Right lobe of liver (tissue), 6 donors: Measurements from ENCODE around the gene KLRG1. TPM values are rescaled to one million over a fixed set of nuclear protein-coding genes. Genes with fewer than 3 reads are reported as not detected.
A peak's percentile ranks its signal among the peaks of the same experiment; 100 is the strongest.

Experiments used
- ATAC-seq, 4 donors: fragments of 200-7000 bp; cut with Tn5 transposase; one replicate each; pipeline ENCODE4 v1.9.1; 2020; ENCODE audit warnings: mild to moderate bottlenecking in 4 of 4, moderate library complexity in 4 of 4
- DNase-seq, 3 donors: peaks; one replicate each; pipeline ENCODE4 v3.0.0-alpha.2; 2020
- H3K27ac ChIP-seq, 3 donors: fragments of 200-600 bp; one replicate each; pipeline ENCODE4 v1.8.0; 2022
- H3K27me3 ChIP-seq, 2 donors: fragments of 200-600 bp; one replicate each; pipeline ENCODE4 v1.8.0; 2022
- H3K36me3 ChIP-seq, 4 donors: fragments of 200-600 bp; sonication (generic) in 1 of 4; one replicate each; pipeline versions ENCODE4 v1.5.1 to v1.8.0; 2017 to 2022; ENCODE audit warnings: control low read depth in 1 of 4
- H3K4me1 ChIP-seq, 4 donors: fragments of 200-600 bp; sonication (generic) in 1 of 4; one replicate each; pipeline versions ENCODE4 v1.5.1 to v1.8.0; 2017 to 2022; ENCODE audit warnings: control low read depth in 1 of 4
- H3K4me3 ChIP-seq, 3 donors: fragments of 200-600 bp; one replicate each; pipeline ENCODE4 v1.8.0; 2022
- H3K9me3 ChIP-seq, 4 donors: fragments of 200-600 bp; sonication (generic) in 1 of 4; one replicate each; pipeline versions ENCODE4 v1.5.1 to v1.8.0; 2017 to 2022; ENCODE audit warnings: control low read depth in 1 of 4
- POLR2A ChIP-seq: fragments of 450-650 bp; IDR thresholded peaks from one replicate; pipeline ENCODE4 v1.6.1; 2017; ENCODE audit warnings: antibody characterized with exemption, mild to moderate bottlenecking
- WGBS: methylation state at CpG from one replicate; pipeline ENCODE4 v1.1.6; 2018; ENCODE audit warnings: low coverage, low lambda C conversion rate; ENCODE audit not compliant: insufficient coverage; ENCODE audit errors: missing lambda C conversion rate; 5-methylcytosine and 5-hydroxymethylcytosine counted together
- intact Hi-C, 2 donors: fragments of 100-400 bp; cut with DNase I; formaldehyde crosslinking; loops; one replicate each; pipeline versions ENCODE4 v1.11.2 to v1.14.1; 2022
- total RNA-seq, 6 experiments: library from RNA; depleted of rRNA in 2 of 6; stranded (reverse); fragments of >200 nt in 2 of 6; fragmentation: NEBNext Ultra II Directional in 3 of 6; extraction: Animal tissue kit (Norgen Biotek cat#: 25700) in 3 of 6; gene quantifications; one replicate each; pipeline versions ENCODE4 v1.1.0 to v1.2.4, GENCODE V29; 2016 to 2023
- TF ChIP-seq, protein P1 (sequence below), 4 donors: fragments of 200-600 bp in 3 of 4; fragments of 450-650 bp in 1 of 4; IDR thresholded peaks; one replicate each; pipeline versions ENCODE4 v1.5.1 to v1.8.0; 2016 to 2022; ENCODE audit warnings: antibody characterized with exemption in 4 of 4, mild to moderate bottlenecking in 2 of 4
- donor health status: DM: no; HTN: yes; CAD: no.
- donor health status: DM: no; HTN: no; CAD: no.
- donor health status: DM: no; HTN: no; CAD: no.
- donor health status: DM: no; HTN: yes; CAD: no.
- donor health status: DM: no; HTN: yes; CAD: no.

KLRG1 gene
- total RNA-seq, 6 experiments from 2014 or later: 1.3 to 2.7 (median 1.6) TPM

DNA sequence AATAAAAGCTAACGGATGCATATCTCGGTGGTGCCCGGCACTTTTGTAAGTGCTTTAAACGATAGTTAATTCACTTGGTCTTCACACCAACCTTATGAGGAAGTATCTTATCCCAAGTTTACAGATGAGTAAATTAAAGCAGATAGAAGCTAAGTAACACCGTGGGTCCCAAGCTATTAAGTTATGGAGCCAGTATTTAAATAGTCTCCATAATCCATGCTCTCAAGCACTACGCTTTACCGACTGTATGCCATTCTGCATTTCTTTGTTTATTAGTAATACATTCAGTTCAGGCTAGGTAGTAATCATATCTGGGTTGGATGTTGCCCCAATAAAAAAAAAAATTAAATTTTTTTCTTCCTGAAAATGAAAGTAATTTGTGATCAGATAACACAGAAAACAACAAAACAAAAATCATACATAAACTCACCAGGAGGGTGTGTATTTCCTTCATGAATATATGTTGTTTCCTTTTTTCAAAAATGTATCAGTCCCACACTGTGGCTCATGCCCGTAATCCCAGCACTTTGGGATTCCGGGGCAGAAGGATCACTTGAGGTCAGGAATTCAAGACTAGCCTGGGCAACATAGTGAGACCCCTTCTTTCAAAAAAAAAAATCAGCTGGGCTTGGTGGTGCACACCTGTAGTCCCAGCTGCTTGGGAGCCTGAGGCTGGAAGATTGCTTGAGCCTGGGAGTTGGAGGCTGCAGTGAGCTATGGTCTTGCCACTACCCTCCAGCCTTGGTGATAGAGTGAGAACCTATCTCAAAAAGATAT is 38.5 kb upstream of the KLRG1 start:
- no peak for TF ChIP-seq POLR2A
- TF ChIP-seq, protein P1, sequence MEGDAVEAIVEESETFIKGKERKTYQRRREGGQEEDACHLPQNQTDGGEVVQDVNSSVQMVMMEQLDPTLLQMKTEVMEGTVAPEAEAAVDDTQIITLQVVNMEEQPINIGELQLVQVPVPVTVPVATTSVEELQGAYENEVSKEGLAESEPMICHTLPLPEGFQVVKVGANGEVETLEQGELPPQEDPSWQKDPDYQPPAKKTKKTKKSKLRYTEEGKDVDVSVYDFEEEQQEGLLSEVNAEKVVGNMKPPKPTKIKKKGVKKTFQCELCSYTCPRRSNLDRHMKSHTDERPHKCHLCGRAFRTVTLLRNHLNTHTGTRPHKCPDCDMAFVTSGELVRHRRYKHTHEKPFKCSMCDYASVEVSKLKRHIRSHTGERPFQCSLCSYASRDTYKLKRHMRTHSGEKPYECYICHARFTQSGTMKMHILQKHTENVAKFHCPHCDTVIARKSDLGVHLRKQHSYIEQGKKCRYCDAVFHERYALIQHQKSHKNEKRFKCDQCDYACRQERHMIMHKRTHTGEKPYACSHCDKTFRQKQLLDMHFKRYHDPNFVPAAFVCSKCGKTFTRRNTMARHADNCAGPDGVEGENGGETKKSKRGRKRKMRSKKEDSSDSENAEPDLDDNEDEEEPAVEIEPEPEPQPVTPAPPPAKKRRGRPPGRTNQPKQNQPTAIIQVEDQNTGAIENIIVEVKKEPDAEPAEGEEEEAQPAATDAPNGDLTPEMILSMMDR (IDR thresholded peaks at IDR 0.05): peak in 1 of 4 donors; percentile 20
- no peaks in the 10 kb centered on the region for H3K9me3 ChIP-seq
- DNase-seq (no peak), ATAC-seq (no peak)
- intact Hi-C loops: no loop called here
- peak overlapping the region; percentile 83 to 97 (median 94) for H3K27ac ChIP-seq
- H3K4me3 ChIP-seq: peak overlapping the region; percentile 64 to 90 (median 78)
- peaks cover 0 to 27% (median 9%) of the 10 kb centered on the region in 4 donors for H3K4me1 ChIP-seq
- 25% methylated on average over 9 of the region's 9 CpGs for WGBS
- H3K36me3 ChIP-seq: peaks cover 0 to 3% (median under 1%) of the 10 kb centered on the region in 4 donors
- H3K27me3 ChIP-seq: no peaks in the 10 kb centered on the region

DNA sequence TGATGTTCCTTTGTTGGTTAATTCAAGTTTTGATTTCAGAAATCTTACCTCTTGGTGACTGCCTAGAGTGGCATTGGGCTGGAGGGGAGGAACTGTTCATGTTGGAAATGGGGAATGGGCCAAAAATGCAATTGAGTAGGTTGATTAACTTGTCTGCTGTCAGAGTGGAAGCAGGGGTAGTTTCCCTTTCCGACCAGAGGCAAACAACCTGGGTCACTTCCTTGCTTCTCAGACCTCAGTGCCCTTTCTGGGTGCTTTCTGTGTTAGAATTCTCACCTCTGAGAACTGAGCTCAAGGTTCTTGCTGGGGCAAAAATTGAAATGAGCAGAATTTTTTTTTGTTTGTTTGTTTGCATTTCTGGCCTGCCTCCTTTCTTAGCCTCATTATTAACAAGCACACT is 37.6 kb upstream of the KLRG1 start:
- Histone ChIP-seq H3K27me3 (no peaks in the 10 kb centered on the region), H3K9me3 (no peaks in the 10 kb centered on the region), H3K4me1 (peaks cover 0 to 21% (median 9%) of the 10 kb centered on the region in 4 donors), H3K27ac (no peak overlapping the region), H3K4me3 (no peak overlapping the region), H3K36me3 (no peaks in the 10 kb centered on the region)
- TF ChIP-seq POLR2A: no peak
- TF ChIP-seq, protein P1 (IDR thresholded peaks at IDR 0.05): no peak
- intact Hi-C loops: no loop called here
- WGBS: 60% methylated on average over 1 of the region's 1 CpG
- DNase-seq (no peak), ATAC-seq (no peak)

DNA sequence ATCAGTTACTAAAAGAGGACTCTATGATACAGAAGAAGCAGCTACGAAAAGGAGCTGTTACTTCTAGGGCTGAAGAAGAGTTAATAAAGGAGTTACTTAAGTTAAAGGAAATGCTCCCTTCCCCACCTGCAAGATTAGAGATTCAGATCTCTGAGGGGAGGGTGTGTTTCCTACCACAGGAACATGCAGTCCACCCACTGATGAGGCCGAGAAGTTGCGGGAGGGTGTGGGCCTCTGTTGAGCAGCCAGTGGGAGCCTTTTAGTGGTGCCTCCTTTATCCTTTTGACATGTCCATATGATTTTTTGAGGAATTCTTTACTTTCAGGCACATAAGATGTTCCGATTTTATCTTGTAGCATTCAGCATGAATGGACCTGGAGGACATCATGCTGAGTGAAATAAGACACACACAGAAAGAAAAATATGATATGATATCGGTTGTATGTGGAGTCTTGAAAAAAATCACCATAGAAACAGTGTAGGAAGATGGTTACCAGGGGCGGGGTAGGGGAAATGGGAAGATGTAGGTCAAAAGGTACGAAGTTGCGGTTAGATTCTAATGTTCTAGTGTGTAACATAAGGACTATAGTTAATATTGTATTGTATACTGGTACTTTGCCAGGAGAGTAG is 35.5 kb upstream of the KLRG1 start:
- H3K4me1 ChIP-seq: no peaks in the 10 kb centered on the region
- no peaks in the 10 kb centered on the region for H3K27me3 ChIP-seq
- no peak overlapping the region for H3K27ac ChIP-seq
- H3K36me3 ChIP-seq: no peaks in the 10 kb centered on the region
- 80% methylated on average over 8 of the region's 8 CpGs for WGBS
- ATAC-seq (no peak), DNase-seq (no peak)
- intact Hi-C loops: no loop called here
- no peak for TF ChIP-seq POLR2A
- TF ChIP-seq, protein P1 (IDR thresholded peaks at IDR 0.05): no peak
- no peak overlapping the region for H3K4me3 ChIP-seq
- H3K9me3 ChIP-seq: no peaks in the 10 kb centered on the region

DNA sequence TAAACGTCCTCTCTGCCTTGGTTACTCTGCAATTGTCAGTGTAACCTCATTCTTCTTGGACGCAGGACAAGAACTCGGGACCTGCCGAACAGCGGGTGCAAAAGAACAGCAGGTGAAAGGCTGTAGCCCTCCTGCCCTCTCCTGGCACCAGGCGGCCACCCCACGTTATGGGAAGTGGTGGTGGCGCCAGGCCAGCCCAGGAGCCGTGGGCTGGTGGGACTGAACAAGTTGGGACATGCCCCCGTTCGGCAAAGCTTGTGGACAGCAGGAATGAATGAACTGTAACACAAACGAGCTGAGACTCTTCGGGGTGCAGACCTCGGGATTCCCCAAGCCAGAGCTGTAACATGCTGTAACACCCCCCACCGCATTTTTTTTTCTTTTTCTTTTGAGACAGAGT is 33.3 kb upstream of the KLRG1 start:
- ATAC-seq (no peak), DNase-seq (no peak)
- no peaks in the 10 kb centered on the region for H3K9me3 ChIP-seq
- peaks cover 0 to 3% (median 0%) of the 10 kb centered on the region in 4 donors for H3K4me1 ChIP-seq
- H3K36me3 ChIP-seq: no peaks in the 10 kb centered on the region
- intact Hi-C loops: no loop called here
- H3K27me3 ChIP-seq: no peaks in the 10 kb centered on the region
- H3K27ac ChIP-seq: no peak overlapping the region
- no peak overlapping the region for H3K4me3 ChIP-seq
- 89% methylated on average over 5 of the region's 15 CpGs for WGBS
- no peak for TF ChIP-seq POLR2A
- TF ChIP-seq, protein P1 (IDR thresholded peaks at IDR 0.05): no peak
